Adrenal gland (tissue), 5 donors: ENCODE results near the gene TENT5C.

Source experiments
- CTCF ChIP-seq, 6 experiments: fragments of 450-650 bp in 4 of 6; fragments of 200-600 bp in 2 of 6; sonication (generic) in 1 of 6; IDR thresholded peaks; 1 replicate in 5 of 6; 2 replicates in 1 of 6; pipeline versions ENCODE4 v1.5.1 to v1.8.0; 2016 to 2021; ENCODE audit warnings: antibody characterized with exemption in 6 of 6, mild to moderate bottlenecking in 2 of 6, moderate library complexity in 1 of 6
- POLR2A ChIP-seq, 2 donors: fragments of 450-650 bp; IDR thresholded peaks; one replicate each; pipeline ENCODE4 v1.6.1; 2017; ENCODE audit warnings: antibody characterized with exemption in 2 of 2, mild to moderate bottlenecking in 2 of 2, moderate library complexity in 1 of 2
- donor health status: DM: no; HTN: no; CAD: no.

GRCh38 chr1:117616356-117616755, 10.5 kb downstream of the TENT5C start:
- no peak for TF ChIP-seq POLR2A (IDR thresholded peaks at IDR 0.05)
- no peak for TF ChIP-seq CTCF (IDR thresholded peaks at IDR 0.05)
